NB4 (cell line): ENCODE data around the gene GLYATL1B.

Experiments
- CTCF ChIP-seq: IDR thresholded peaks from one replicate; pipeline ENCODE4 v1.5.1; 2012; ENCODE audit warnings: low read depth, low read length
- TF ChIP-seq, protein P1 (sequence below): IDR thresholded peaks from 2 replicates; pipeline ENCODE4 v1.6.1; 2011; ENCODE audit warnings: low read depth, low read length

DNA sequence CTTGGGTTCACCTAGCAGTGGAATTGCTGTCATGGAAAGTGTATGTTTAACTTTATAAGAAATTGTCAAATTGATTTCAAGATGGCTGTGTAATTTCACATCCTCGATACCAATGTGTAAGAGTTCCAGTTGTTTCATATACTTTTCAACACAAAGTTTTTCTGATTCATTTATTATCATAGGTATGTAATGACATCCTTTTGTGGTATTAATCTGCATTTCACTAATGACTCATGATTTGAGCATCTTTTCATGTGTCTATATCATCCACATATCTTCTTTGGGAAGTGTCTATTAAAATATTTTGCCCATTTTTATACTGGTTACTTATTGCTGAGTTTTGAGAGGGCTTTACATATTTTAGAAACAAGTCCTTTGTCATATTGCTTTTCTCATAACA, 17.0 kb upstream of the GLYATL1B start:
- no peak for TF ChIP-seq CTCF
- TF ChIP-seq, protein P1, sequence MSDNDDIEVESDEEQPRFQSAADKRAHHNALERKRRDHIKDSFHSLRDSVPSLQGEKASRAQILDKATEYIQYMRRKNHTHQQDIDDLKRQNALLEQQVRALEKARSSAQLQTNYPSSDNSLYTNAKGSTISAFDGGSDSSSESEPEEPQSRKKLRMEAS, result no peak
